WERI-Rb-1 (cell line): Measurements from ENCODE around the gene FMC1.

Experiments used
- DNase-seq: peaks from one replicate; pipeline ENCODE4 v3.0.0-alpha.2; 2020
- H3K27ac ChIP-seq: fragments of 250-450 bp; sonication (Bioruptor Pico); 2 replicates; pipeline ENCODE4 v1.5.1; 2020; ENCODE audit warnings: mild to moderate bottlenecking, moderate library complexity
- H3K27me3 ChIP-seq: fragments of 250-450 bp; sonication (Bioruptor Pico); 2 replicates; pipeline ENCODE4 v1.5.1; 2021; ENCODE audit warnings: mild to moderate bottlenecking, low read depth, moderate library complexity; ENCODE audit not compliant: insufficient read depth, severe bottlenecking
- H3K36me3 ChIP-seq: fragments of 250-450 bp; sonication (Bioruptor Pico); 2 replicates; pipeline ENCODE4 v1.5.1; 2020; ENCODE audit warnings: mild to moderate bottlenecking, moderate library complexity
- H3K4me3 ChIP-seq: 2 replicates; pipeline ENCODE4 v1.5.1; 2011; ENCODE audit warnings: low read depth, mild to moderate bottlenecking, control low read depth, low read length
- H3K9me3 ChIP-seq: fragments of 250-450 bp; sonication (Bioruptor Pico); 2 replicates; pipeline ENCODE4 v1.5.1; 2021; ENCODE audit warnings: mild to moderate bottlenecking, moderate library complexity; ENCODE audit not compliant: severe bottlenecking
- TF ChIP-seq, protein P1 (sequence below): IDR thresholded peaks from 2 replicates; pipeline ENCODE4 v1.5.1; 2011; ENCODE audit warnings: low read depth, mild to moderate bottlenecking, control low read depth, inconsistent platforms, low read length

The FMC1 gene

DNA sequence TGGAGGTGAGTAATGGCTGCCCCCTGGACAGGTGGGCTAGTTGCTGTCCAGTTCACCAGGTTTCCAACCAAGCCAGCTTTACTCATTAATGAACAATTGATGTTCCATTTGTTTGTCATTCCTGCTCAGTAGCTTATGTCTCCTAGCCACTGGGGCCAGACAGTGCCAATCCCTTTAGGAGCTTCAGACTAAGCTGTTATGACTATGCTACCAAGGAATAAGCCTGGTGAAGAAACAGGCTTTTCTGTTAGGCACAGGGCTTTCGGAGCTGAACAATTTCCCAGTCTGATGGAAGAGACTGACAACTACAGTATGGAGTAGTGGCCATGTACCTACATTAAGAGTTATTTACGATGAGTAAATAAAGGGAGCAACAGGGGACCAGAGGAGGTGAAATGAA is 2.1 kb upstream of the FMC1 start:
- TF ChIP-seq, protein P1, sequence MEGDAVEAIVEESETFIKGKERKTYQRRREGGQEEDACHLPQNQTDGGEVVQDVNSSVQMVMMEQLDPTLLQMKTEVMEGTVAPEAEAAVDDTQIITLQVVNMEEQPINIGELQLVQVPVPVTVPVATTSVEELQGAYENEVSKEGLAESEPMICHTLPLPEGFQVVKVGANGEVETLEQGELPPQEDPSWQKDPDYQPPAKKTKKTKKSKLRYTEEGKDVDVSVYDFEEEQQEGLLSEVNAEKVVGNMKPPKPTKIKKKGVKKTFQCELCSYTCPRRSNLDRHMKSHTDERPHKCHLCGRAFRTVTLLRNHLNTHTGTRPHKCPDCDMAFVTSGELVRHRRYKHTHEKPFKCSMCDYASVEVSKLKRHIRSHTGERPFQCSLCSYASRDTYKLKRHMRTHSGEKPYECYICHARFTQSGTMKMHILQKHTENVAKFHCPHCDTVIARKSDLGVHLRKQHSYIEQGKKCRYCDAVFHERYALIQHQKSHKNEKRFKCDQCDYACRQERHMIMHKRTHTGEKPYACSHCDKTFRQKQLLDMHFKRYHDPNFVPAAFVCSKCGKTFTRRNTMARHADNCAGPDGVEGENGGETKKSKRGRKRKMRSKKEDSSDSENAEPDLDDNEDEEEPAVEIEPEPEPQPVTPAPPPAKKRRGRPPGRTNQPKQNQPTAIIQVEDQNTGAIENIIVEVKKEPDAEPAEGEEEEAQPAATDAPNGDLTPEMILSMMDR: no peak
- Histone ChIP-seq H3K27me3 (no peaks in the 10 kb centered on the region), H3K4me3 (no peak overlapping the region), H3K27ac (no peak overlapping the region), H3K9me3 (peaks cover 6% of the 10 kb centered on the region), H3K36me3 (no peaks in the 10 kb centered on the region; the same call in 1 of the 2 replicates)
- DNase-seq: no peak

DNA sequence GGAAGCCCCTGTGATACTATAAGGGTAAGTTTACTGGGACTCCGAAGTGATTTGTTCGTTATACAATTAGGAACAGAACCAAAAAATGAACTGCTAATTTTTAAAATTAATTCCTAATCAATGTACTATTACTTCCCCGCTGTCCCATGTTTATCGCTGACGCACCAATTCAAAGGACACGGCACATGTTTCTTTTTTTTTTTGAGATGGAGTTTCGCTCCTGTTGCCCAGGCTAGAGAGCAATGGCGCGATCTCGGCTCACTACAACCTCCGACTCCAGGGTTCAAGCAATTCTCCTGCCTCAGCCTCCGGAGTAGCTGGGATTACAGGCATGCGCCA is 1.5 kb upstream of the FMC1 start:
- no peak for DNase-seq
- TF ChIP-seq, protein P1: no peak
- H3K36me3 ChIP-seq: no peaks in the 10 kb centered on the region; the same call in 1 of the 2 replicates
- H3K27me3 ChIP-seq: no peaks in the 10 kb centered on the region
- peaks cover 6% of the 10 kb centered on the region for H3K9me3 ChIP-seq
- H3K4me3 ChIP-seq: peak overlapping the region; percentile 70
- H3K27ac ChIP-seq: peak overlapping the region; percentile 6; the same call in 1 of the 2 replicates

GRCh38 chr7:139340037-139340807 is 915 bp upstream of the FMC1 start:
- TF ChIP-seq, protein P1: peak; percentile 76
- Histone ChIP-seq H3K27me3 (no peaks in the 10 kb centered on the region), H3K27ac (peak overlapping the region; percentile 98), H3K4me3 (peak overlapping the region; percentile 70), H3K36me3 (peaks cover 2% of the 10 kb centered on the region; the same call in 1 of the 2 replicates), H3K9me3 (peaks cover 6% of the 10 kb centered on the region)
- peak; percentile 98 for DNase-seq

- Histone ChIP-seq H3K9me3 (peaks cover 6% of the 10 kb centered on the region), H3K27ac (peak overlapping the region; percentile 98), H3K27me3 (no peaks in the 10 kb centered on the region), H3K36me3 (peaks cover 7% of the 10 kb centered on the region; the same call in 1 of the 2 replicates), H3K4me3 (peak overlapping the region; percentile 70)
- no peak for DNase-seq
- TF ChIP-seq, protein P1: no peak
Observed at GRCh38 chr7:139340808-139341057, 404 bp upstream of the FMC1 start.

GRCh38 chr7:139341776-139342226 is 664 bp downstream of the FMC1 start:
- peak overlapping the region; percentile 98 for H3K27ac ChIP-seq
- peaks cover 6% of the 10 kb centered on the region for H3K9me3 ChIP-seq
- no peak for DNase-seq
- TF ChIP-seq, protein P1: no peak
- H3K27me3 ChIP-seq: no peaks in the 10 kb centered on the region
- H3K4me3 ChIP-seq: peak overlapping the region; percentile 70
- H3K36me3 ChIP-seq: peaks cover 16% of the 10 kb centered on the region

- Histone ChIP-seq H3K36me3 (peaks cover 29% of the 10 kb centered on the region), H3K27me3 (no peaks in the 10 kb centered on the region), H3K4me3 (no peak overlapping the region), H3K9me3 (no peaks in the 10 kb centered on the region), H3K27ac (no peak overlapping the region)
- no peak for DNase-seq
- TF ChIP-seq, protein P1: no peak
Observed at GRCh38 chr7:139345042-139345441, 3.9 kb downstream of the FMC1 start.
